ENCODE data around the gene SND1.

Gene SND1

GRCh38 chr7:127760436-127761031 is 108.5 kb downstream of the SND1 start:
- no peak overlapping the region for H3K4me3 ChIP-seq (ENCODE audit: low read length in 2 of 2)
- no peak overlapping the region for H3K9ac ChIP-seq (ENCODE audit: low read depth in 1 of 2, low read length in 2 of 2)
- H3K36me3 ChIP-seq (ENCODE audit: control insufficient read depth in 2 of 2, insufficient read depth in 2 of 2, low read length in 2 of 2): no peaks in the 10 kb centered on the region
- H3K4me1 ChIP-seq (ENCODE audit: control insufficient read depth in 2 of 2, insufficient read depth in 2 of 2, low read length in 2 of 2): no peaks in the 10 kb centered on the region
- H3K27me3 ChIP-seq (ENCODE audit: control insufficient read depth in 2 of 2, insufficient read depth in 2 of 2, low read length in 2 of 2): no peaks in the 10 kb centered on the region
- no peak overlapping the region for H3K27ac ChIP-seq (ENCODE audit: low read depth in 2 of 2, low read length in 2 of 2)
- H3K9me3 ChIP-seq (ENCODE audit: control insufficient read depth in 2 of 2, low read length in 2 of 2): no peaks in the 10 kb centered on the region

- H3K27me3 ChIP-seq (ENCODE audit: control insufficient read depth in 2 of 2, insufficient read depth in 2 of 2, low read length in 2 of 2): no peaks in the 10 kb centered on the region
Measured at GRCh38 chr7:127761196-127761595, 109.2 kb downstream of the SND1 start.

GRCh38 chr7:127764681-127765080 is 112.7 kb downstream of the SND1 start:
- Histone ChIP-seq H3K27ac (ENCODE audit: low read depth in 2 of 2, low read length in 2 of 2) (no peak overlapping the region), H3K9me3 (ENCODE audit: control insufficient read depth in 2 of 2, low read length in 2 of 2) (no peaks in the 10 kb centered on the region), H3K4me3 (ENCODE audit: low read length in 2 of 2) (no peak overlapping the region), H3K36me3 (ENCODE audit: control insufficient read depth in 2 of 2, insufficient read depth in 2 of 2, low read length in 2 of 2) (no peaks in the 10 kb centered on the region), H3K27me3 (ENCODE audit: control insufficient read depth in 2 of 2, insufficient read depth in 2 of 2, low read length in 2 of 2) (no peaks in the 10 kb centered on the region), H3K9ac (ENCODE audit: low read depth in 1 of 2, low read length in 2 of 2) (no peak overlapping the region), H3K4me1 (ENCODE audit: control insufficient read depth in 2 of 2, insufficient read depth in 2 of 2, low read length in 2 of 2) (no peaks in the 10 kb centered on the region)

More at GRCh38 chr7:127761196-127761595, 109.2 kb downstream of the SND1 start:
- no peak overlapping the region for H3K4me3 ChIP-seq (ENCODE audit: low read length in 2 of 2)
- H3K4me1 ChIP-seq (ENCODE audit: control insufficient read depth in 2 of 2, insufficient read depth in 2 of 2, low read length in 2 of 2): no peaks in the 10 kb centered on the region
- no peaks in the 10 kb centered on the region for H3K36me3 ChIP-seq (ENCODE audit: control insufficient read depth in 2 of 2, insufficient read depth in 2 of 2, low read length in 2 of 2)
- H3K9me3 ChIP-seq (ENCODE audit: control insufficient read depth in 2 of 2, low read length in 2 of 2): no peaks in the 10 kb centered on the region
- no peak overlapping the region for H3K9ac ChIP-seq (ENCODE audit: low read depth in 1 of 2, low read length in 2 of 2)
- no peak overlapping the region for H3K27ac ChIP-seq (ENCODE audit: low read depth in 2 of 2, low read length in 2 of 2)

GRCh38 chr7:127765150-127765549 is 113.2 kb downstream of the SND1 start:
- H3K9me3 ChIP-seq (ENCODE audit: control insufficient read depth in 2 of 2, low read length in 2 of 2): no peaks in the 10 kb centered on the region
- H3K4me3 ChIP-seq (ENCODE audit: low read length in 2 of 2): no peak overlapping the region
- no peaks in the 10 kb centered on the region for H3K4me1 ChIP-seq (ENCODE audit: control insufficient read depth in 2 of 2, insufficient read depth in 2 of 2, low read length in 2 of 2)
- no peak overlapping the region for H3K27ac ChIP-seq (ENCODE audit: low read depth in 2 of 2, low read length in 2 of 2)
- no peak overlapping the region for H3K9ac ChIP-seq (ENCODE audit: low read depth in 1 of 2, low read length in 2 of 2)
- H3K36me3 ChIP-seq (ENCODE audit: control insufficient read depth in 2 of 2, insufficient read depth in 2 of 2, low read length in 2 of 2): no peaks in the 10 kb centered on the region
- no peaks in the 10 kb centered on the region for H3K27me3 ChIP-seq (ENCODE audit: control insufficient read depth in 2 of 2, insufficient read depth in 2 of 2, low read length in 2 of 2)

- H3K4me1 ChIP-seq (ENCODE audit: control insufficient read depth in 2 of 2, insufficient read depth in 2 of 2, low read length in 2 of 2): no peaks in the 10 kb centered on the region
- no peaks in the 10 kb centered on the region for H3K36me3 ChIP-seq (ENCODE audit: control insufficient read depth in 2 of 2, insufficient read depth in 2 of 2, low read length in 2 of 2)
- no peak overlapping the region for H3K4me3 ChIP-seq (ENCODE audit: low read length in 2 of 2)
- no peaks in the 10 kb centered on the region for H3K9me3 ChIP-seq (ENCODE audit: control insufficient read depth in 2 of 2, low read length in 2 of 2)
- no peaks in the 10 kb centered on the region for H3K27me3 ChIP-seq (ENCODE audit: control insufficient read depth in 2 of 2, insufficient read depth in 2 of 2, low read length in 2 of 2)
- H3K9ac ChIP-seq (ENCODE audit: low read depth in 1 of 2, low read length in 2 of 2): no peak overlapping the region
- H3K27ac ChIP-seq (ENCODE audit: low read depth in 2 of 2, low read length in 2 of 2): no peak overlapping the region
Measured at GRCh38 chr7:127766831-127767459, 115.0 kb downstream of the SND1 start.

- Histone ChIP-seq H3K9me3 (ENCODE audit: control insufficient read depth in 2 of 2, low read length in 2 of 2) (no peaks in the 10 kb centered on the region), H3K9ac (ENCODE audit: low read depth in 1 of 2, low read length in 2 of 2) (no peak overlapping the region), H3K27ac (ENCODE audit: low read depth in 2 of 2, low read length in 2 of 2) (no peak overlapping the region), H3K4me3 (ENCODE audit: low read length in 2 of 2) (no peak overlapping the region), H3K36me3 (ENCODE audit: control insufficient read depth in 2 of 2, insufficient read depth in 2 of 2, low read length in 2 of 2) (no peaks in the 10 kb centered on the region), H3K27me3 (ENCODE audit: control insufficient read depth in 2 of 2, insufficient read depth in 2 of 2, low read length in 2 of 2) (no peaks in the 10 kb centered on the region), H3K4me1 (ENCODE audit: control insufficient read depth in 2 of 2, insufficient read depth in 2 of 2, low read length in 2 of 2) (no peaks in the 10 kb centered on the region)
Measured at GRCh38 chr7:127768241-127768640, 116.2 kb downstream of the SND1 start.

- H3K36me3 ChIP-seq (ENCODE audit: control insufficient read depth in 2 of 2, insufficient read depth in 2 of 2, low read length in 2 of 2): no peaks in the 10 kb centered on the region
- no peaks in the 10 kb centered on the region for H3K27me3 ChIP-seq (ENCODE audit: control insufficient read depth in 2 of 2, insufficient read depth in 2 of 2, low read length in 2 of 2)
- no peak overlapping the region for H3K4me3 ChIP-seq (ENCODE audit: low read length in 2 of 2)
- H3K9me3 ChIP-seq (ENCODE audit: control insufficient read depth in 2 of 2, low read length in 2 of 2): no peaks in the 10 kb centered on the region
- H3K27ac ChIP-seq (ENCODE audit: low read depth in 2 of 2, low read length in 2 of 2): no peak overlapping the region
- no peaks in the 10 kb centered on the region for H3K4me1 ChIP-seq (ENCODE audit: control insufficient read depth in 2 of 2, insufficient read depth in 2 of 2, low read length in 2 of 2)
- no peak overlapping the region for H3K9ac ChIP-seq (ENCODE audit: low read depth in 1 of 2, low read length in 2 of 2)
Measured at GRCh38 chr7:127769137-127769536, 117.1 kb downstream of the SND1 start.

GRCh38 chr7:127769696-127770400 is 117.9 kb downstream of the SND1 start:
- Histone ChIP-seq H3K27ac (ENCODE audit: low read depth in 2 of 2, low read length in 2 of 2) (no peak overlapping the region), H3K36me3 (ENCODE audit: control insufficient read depth in 2 of 2, insufficient read depth in 2 of 2, low read length in 2 of 2) (no peaks in the 10 kb centered on the region), H3K4me3 (ENCODE audit: low read length in 2 of 2) (no peak overlapping the region), H3K27me3 (ENCODE audit: control insufficient read depth in 2 of 2, insufficient read depth in 2 of 2, low read length in 2 of 2) (no peaks in the 10 kb centered on the region), H3K9me3 (ENCODE audit: control insufficient read depth in 2 of 2, low read length in 2 of 2) (no peaks in the 10 kb centered on the region), H3K4me1 (ENCODE audit: control insufficient read depth in 2 of 2, insufficient read depth in 2 of 2, low read length in 2 of 2) (no peaks in the 10 kb centered on the region), H3K9ac (ENCODE audit: low read depth in 1 of 2, low read length in 2 of 2) (no peak overlapping the region)

- H3K4me3 ChIP-seq (ENCODE audit: low read length in 2 of 2): no peak overlapping the region
Measured at GRCh38 chr7:127770885-127771284, 118.9 kb downstream of the SND1 start.

GRCh38 chr7:127771707-127772106 is 119.7 kb downstream of the SND1 start:
- H3K27ac ChIP-seq (ENCODE audit: low read depth in 2 of 2, low read length in 2 of 2): no peak overlapping the region

More at GRCh38 chr7:127770885-127771284, 118.9 kb downstream of the SND1 start:
- H3K4me1 ChIP-seq (ENCODE audit: control insufficient read depth in 2 of 2, insufficient read depth in 2 of 2, low read length in 2 of 2): no peaks in the 10 kb centered on the region
- no peak overlapping the region for H3K27ac ChIP-seq (ENCODE audit: low read depth in 2 of 2, low read length in 2 of 2)
- H3K36me3 ChIP-seq (ENCODE audit: control insufficient read depth in 2 of 2, insufficient read depth in 2 of 2, low read length in 2 of 2): no peaks in the 10 kb centered on the region
- H3K27me3 ChIP-seq (ENCODE audit: control insufficient read depth in 2 of 2, insufficient read depth in 2 of 2, low read length in 2 of 2): no peaks in the 10 kb centered on the region
- no peak overlapping the region for H3K9ac ChIP-seq (ENCODE audit: low read depth in 1 of 2, low read length in 2 of 2)
- no peaks in the 10 kb centered on the region for H3K9me3 ChIP-seq (ENCODE audit: control insufficient read depth in 2 of 2, low read length in 2 of 2)

More at GRCh38 chr7:127771707-127772106, 119.7 kb downstream of the SND1 start:
- H3K27me3 ChIP-seq (ENCODE audit: control insufficient read depth in 2 of 2, insufficient read depth in 2 of 2, low read length in 2 of 2): no peaks in the 10 kb centered on the region
- no peak overlapping the region for H3K9ac ChIP-seq (ENCODE audit: low read depth in 1 of 2, low read length in 2 of 2)
- H3K36me3 ChIP-seq (ENCODE audit: control insufficient read depth in 2 of 2, insufficient read depth in 2 of 2, low read length in 2 of 2): no peaks in the 10 kb centered on the region
- H3K9me3 ChIP-seq (ENCODE audit: control insufficient read depth in 2 of 2, low read length in 2 of 2): no peaks in the 10 kb centered on the region
- no peaks in the 10 kb centered on the region for H3K4me1 ChIP-seq (ENCODE audit: control insufficient read depth in 2 of 2, insufficient read depth in 2 of 2, low read length in 2 of 2)
- H3K4me3 ChIP-seq (ENCODE audit: low read length in 2 of 2): no peak overlapping the region

Data from mucosa of rectum (tissue), 2 donors.